ENCODE results near the gene ANO3. TPM values are rescaled to one million over a fixed set of nuclear protein-coding genes. Genes with fewer than 3 reads are reported as not detected.

The ANO3 gene
- total and polyA plus RNA-seq, 2 of the 4 experiments (the other 2 are of a cell fraction), result 0.02 to 0.18 TPM

GRCh38 chr11:26569646-26570045, 237.7 kb downstream of the ANO3 start:
- H3K4me3 ChIP-seq (ENCODE audit: insufficient read depth, low read depth, low read length), result no peak overlapping the region
- H4K5ac ChIP-seq (ENCODE audit: low read depth, low read length), result no peak overlapping the region
- H3K36me3 ChIP-seq (ENCODE audit: control insufficient read depth, insufficient read depth, low read length), result no peaks in the 10 kb centered on the region
- no TSS peak for BruUV-seq (replicated peaks)
- no peak overlapping the region for H3K27ac ChIP-seq (ENCODE audit: insufficient read depth, low read length)
- CTCF ChIA-PET, result no interaction called here
- no peak overlapping the region for H2BK15ac ChIP-seq (ENCODE audit: low read depth, low read length)
- TF ChIP-seq MXI1 (IDR thresholded peaks at IDR 0.05; ENCODE audit: borderline replicate concordance, low read depth, low read length), result no peak
- TF ChIP-seq RCOR1 (IDR thresholded peaks at IDR 0.05; ENCODE audit: insufficient replicate concordance, low read length), result no peak
- TF ChIP-seq ELK1 (IDR thresholded peaks at IDR 0.05; ENCODE audit: borderline replicate concordance, low read depth, low read length), result no peak
- TF ChIP-seq CHD1 (IDR thresholded peaks at IDR 0.05; ENCODE audit: low read depth, low read length), result no peak
- no peak overlapping the region for H3K18ac ChIP-seq (ENCODE audit: low read depth, low read length)
- intact Hi-C loops (cut with micrococcal nuclease), result no loop called here
- no peak overlapping the region for H3K56ac ChIP-seq (ENCODE audit: extremely low read depth, insufficient read depth, low read length)
- dilution Hi-C loops (cut with HindIII; ENCODE audit: low sequenced_read_pairs, unreplicated experiment), result no loop called here
- H3K4ac ChIP-seq (ENCODE audit: low read depth, low read length), result no peak overlapping the region
- H2AK9ac ChIP-seq (replicated peaks; ENCODE audit: low read depth, low read length, poor library complexity), result no peak overlapping the region
- H3K4me1 ChIP-seq (ENCODE audit: control insufficient read depth, insufficient read depth, low read length), result no peaks in the 10 kb centered on the region
- H3K9me1 ChIP-seq (ENCODE audit: insufficient read depth, low read length), result no peaks in the 10 kb centered on the region
- ATAC-seq (ENCODE audit: low read depth), result no peak
- H3K4me2 ChIP-seq (ENCODE audit: low read depth, low read length), result no peak overlapping the region
- DNase-seq, result no peak
- no peaks in the 10 kb centered on the region for H3K27me3 ChIP-seq (ENCODE audit: control insufficient read depth, insufficient read depth, low read length)
- POLR2A ChIA-PET (ENCODE audit: unreplicated experiment), result no interaction called here
- in situ Hi-C loops (cut with MboI; ENCODE audit: low sequenced_read_pairs), result no loop called here
- H2BK120ac ChIP-seq (ENCODE audit: low read depth, low read length), result no peak overlapping the region
- no peaks in the 10 kb centered on the region for H3K79me1 ChIP-seq (ENCODE audit: low read depth in 1 of 2, low read length in 2 of 2)
- no peak overlapping the region for H3K9ac ChIP-seq (ENCODE audit: low read depth, low read length)
- no peak overlapping the region for H2AFZ ChIP-seq (replicated peaks; ENCODE audit: low read length, poor library complexity)
- H2AK5ac ChIP-seq (ENCODE audit: low read depth, low read length), result no peak overlapping the region
- no CpG with 5 or more reads among the region's 2 CpGs for WGBS, 2 experiments (ENCODE audit: extremely low coverage in 2 of 2, insufficient read length in 1 of 2)
- H4K8ac ChIP-seq (ENCODE audit: low read depth in 2 of 2, low read length in 2 of 2), result no peak overlapping the region
- no peaks in the 10 kb centered on the region for H4K20me1 ChIP-seq (ENCODE audit: insufficient read depth, low read length)
- H2BK5ac ChIP-seq (ENCODE audit: low read depth, low read length, poor library complexity, severe bottlenecking), result no peak overlapping the region
- H3K9me3 ChIP-seq (ENCODE audit: control insufficient read depth, insufficient read depth, low read length), result no peaks in the 10 kb centered on the region
- H3K14ac ChIP-seq (replicated peaks; ENCODE audit: low read depth, low read length), result no peak overlapping the region
- H4K91ac ChIP-seq (ENCODE audit: insufficient read depth, low read depth, low read length), result no peak overlapping the region
- H3K23ac ChIP-seq (ENCODE audit: low read depth, low read length), result no peak overlapping the region
- no peak overlapping the region for H2BK20ac ChIP-seq (ENCODE audit: low read depth, low read length)
